ENCODE results near the gene WDR7. TPM values are rescaled to one million over a fixed set of nuclear protein-coding genes. Genes with fewer than 3 reads are reported as not detected.

The WDR7 gene
- total RNA-seq, 4 donors from 2014 or later, result 22.6 to 39.0 (median 31.2) TPM

DNA sequence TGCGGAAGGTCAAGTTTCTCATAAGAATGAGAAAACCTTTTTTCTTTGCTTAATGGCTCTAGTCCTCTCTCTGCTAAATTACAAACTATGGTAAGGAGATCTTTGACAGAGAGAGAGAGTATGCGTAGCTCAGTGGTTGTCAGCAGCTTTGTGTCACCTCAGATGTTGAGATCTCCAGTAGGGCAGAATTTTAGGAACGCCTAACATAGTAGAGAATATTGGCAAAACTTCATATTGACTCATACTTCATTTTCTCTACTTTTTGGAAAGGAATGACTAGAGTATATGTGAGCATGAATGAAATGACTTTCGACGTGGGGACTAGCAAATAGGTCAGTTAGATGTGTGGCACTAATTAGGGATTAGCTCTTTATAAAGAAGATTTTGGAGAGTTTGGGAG, 64.0 kb downstream of the WDR7 start:
- peaks cover 0 to 18% (median 0%) of the 10 kb centered on the region in 3 donors for H3K36me3 ChIP-seq
- no peak for TF ChIP-seq EP300 (IDR thresholded peaks at IDR 0.05)
- TF ChIP-seq POLR2A (IDR thresholded peaks at IDR 0.05), result no peak
- TF ChIP-seq, protein P1, sequence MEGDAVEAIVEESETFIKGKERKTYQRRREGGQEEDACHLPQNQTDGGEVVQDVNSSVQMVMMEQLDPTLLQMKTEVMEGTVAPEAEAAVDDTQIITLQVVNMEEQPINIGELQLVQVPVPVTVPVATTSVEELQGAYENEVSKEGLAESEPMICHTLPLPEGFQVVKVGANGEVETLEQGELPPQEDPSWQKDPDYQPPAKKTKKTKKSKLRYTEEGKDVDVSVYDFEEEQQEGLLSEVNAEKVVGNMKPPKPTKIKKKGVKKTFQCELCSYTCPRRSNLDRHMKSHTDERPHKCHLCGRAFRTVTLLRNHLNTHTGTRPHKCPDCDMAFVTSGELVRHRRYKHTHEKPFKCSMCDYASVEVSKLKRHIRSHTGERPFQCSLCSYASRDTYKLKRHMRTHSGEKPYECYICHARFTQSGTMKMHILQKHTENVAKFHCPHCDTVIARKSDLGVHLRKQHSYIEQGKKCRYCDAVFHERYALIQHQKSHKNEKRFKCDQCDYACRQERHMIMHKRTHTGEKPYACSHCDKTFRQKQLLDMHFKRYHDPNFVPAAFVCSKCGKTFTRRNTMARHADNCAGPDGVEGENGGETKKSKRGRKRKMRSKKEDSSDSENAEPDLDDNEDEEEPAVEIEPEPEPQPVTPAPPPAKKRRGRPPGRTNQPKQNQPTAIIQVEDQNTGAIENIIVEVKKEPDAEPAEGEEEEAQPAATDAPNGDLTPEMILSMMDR (IDR thresholded peaks at IDR 0.05), result no peak
- WGBS, 2 donors, result 62 to 86% methylated on average over 5 of the region's 5 CpGs
- no peak overlapping the region for H3K27ac ChIP-seq
- H3K4me1 ChIP-seq, result peaks cover 0 to 7% (median 0%) of the 10 kb centered on the region in 4 donors
- no peak overlapping the region for H3K4me3 ChIP-seq
- DNase-seq (ENCODE audit: low spot score in 2 of 2), result no peak
- H3K27me3 ChIP-seq, result no peaks in the 10 kb centered on the region
- no peaks in the 10 kb centered on the region for H3K9me3 ChIP-seq

DNA sequence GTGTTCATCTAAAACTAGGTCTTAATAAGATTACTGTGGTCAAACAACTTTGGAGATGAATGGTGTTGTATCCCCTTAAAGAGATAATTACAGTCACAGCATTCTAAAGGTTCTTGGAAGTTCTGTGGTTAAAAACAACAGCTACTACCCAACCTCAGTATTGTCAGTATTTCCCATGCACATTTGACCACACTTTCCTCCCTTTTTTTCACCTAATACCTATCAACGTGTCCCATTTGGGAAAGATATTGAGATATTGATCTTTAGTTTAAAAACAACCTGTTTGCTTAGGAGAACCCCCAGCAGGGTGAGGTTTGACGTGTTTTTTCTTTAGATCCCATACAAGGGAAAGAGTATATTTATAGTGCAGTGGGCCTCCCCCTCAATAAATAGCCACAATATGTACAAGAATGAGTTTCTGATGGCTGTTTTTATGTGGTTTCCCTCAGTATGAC, 65.6 kb downstream of the WDR7 start:
- WGBS, 2 donors, result 75 to 76% methylated on average over 2 of the region's 2 CpGs
- no peak for DNase-seq (ENCODE audit: low spot score in 2 of 2)
- Histone ChIP-seq H3K4me3 (no peak overlapping the region), H3K27me3 (no peaks in the 10 kb centered on the region), H3K9me3 (no peaks in the 10 kb centered on the region), H3K4me1 (peaks cover 0 to 7% (median 0%) of the 10 kb centered on the region in 4 donors), H3K36me3 (peaks cover 0 to 24% (median 0%) of the 10 kb centered on the region in 3 donors), H3K27ac (no peak overlapping the region)
- TF ChIP-seq, protein P1 (IDR thresholded peaks at IDR 0.05), result no peak
- TF ChIP-seq EP300 (IDR thresholded peaks at IDR 0.05) (no peak), POLR2A (IDR thresholded peaks at IDR 0.05) (no peak)

DNA sequence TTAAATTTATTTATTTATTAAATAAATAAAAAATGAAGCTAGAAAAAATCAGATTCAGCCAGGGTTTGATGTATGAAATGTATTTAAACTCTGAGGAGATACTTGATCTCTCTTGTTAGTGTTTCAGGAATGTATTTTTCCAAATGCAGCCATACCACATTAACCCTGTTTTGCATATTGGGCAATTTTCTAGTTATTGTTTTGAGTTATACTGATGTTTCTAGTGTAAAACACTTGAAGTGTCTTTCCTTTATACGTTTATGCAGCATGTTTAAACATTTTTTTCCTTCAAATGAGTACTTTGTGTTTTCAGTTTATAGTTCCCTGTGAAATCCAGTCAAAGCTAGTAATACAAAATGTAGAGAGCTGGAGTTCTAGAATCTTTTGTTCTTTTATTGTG, 69.9 kb downstream of the WDR7 start:
- H3K9me3 ChIP-seq, result peaks cover 0 to 6% (median 0%) of the 10 kb centered on the region in 4 donors
- H3K4me1 ChIP-seq, result no peaks in the 10 kb centered on the region
- WGBS, 2 donors, result 70 to 84% methylated on average over 1 of the region's 1 CpG
- DNase-seq (ENCODE audit: low spot score in 2 of 2), result no peak
- no peaks in the 10 kb centered on the region for H3K27me3 ChIP-seq
- TF ChIP-seq EP300 (IDR thresholded peaks at IDR 0.05) (no peak), POLR2A (IDR thresholded peaks at IDR 0.05) (no peak)
- TF ChIP-seq, protein P1 (IDR thresholded peaks at IDR 0.05), result no peak
- H3K27ac ChIP-seq, result no peak overlapping the region
- no peak overlapping the region for H3K4me3 ChIP-seq
- H3K36me3 ChIP-seq, result peaks cover 0 to 56% (median 0%) of the 10 kb centered on the region in 3 donors

DNA sequence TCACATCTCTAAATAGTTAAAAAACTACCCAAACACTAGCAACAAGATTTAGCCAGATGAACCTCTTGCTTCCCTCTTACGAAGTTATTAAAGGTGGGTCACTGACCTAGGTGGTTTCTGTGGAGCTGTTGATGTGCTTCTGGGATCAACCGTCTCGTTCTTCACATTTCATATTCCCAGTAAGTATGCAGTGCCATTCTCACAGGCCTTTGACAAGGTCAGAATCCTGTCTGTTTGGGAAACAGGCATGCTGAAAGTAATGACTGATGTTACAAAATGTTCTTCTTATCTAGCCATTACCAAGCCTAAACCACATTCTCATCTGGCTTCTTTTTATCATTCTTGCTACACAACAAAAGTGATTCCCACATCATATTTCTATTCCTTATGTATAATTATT, 70.3 kb downstream of the WDR7 start:
- H3K27me3 ChIP-seq, result no peaks in the 10 kb centered on the region
- no peak overlapping the region for H3K27ac ChIP-seq
- TF ChIP-seq POLR2A (IDR thresholded peaks at IDR 0.05) (no peak), EP300 (IDR thresholded peaks at IDR 0.05) (no peak)
- TF ChIP-seq, protein P1 (IDR thresholded peaks at IDR 0.05), result no peak
- DNase-seq (ENCODE audit: low spot score in 2 of 2), result no peak
- H3K4me3 ChIP-seq, result no peak overlapping the region
- peaks cover 0 to 6% (median 0%) of the 10 kb centered on the region in 4 donors for H3K9me3 ChIP-seq
- peaks cover 0 to 56% (median 0%) of the 10 kb centered on the region in 3 donors for H3K36me3 ChIP-seq
- no peaks in the 10 kb centered on the region for H3K4me1 ChIP-seq
- 85 to 90% methylated on average over 3 of the region's 3 CpGs for WGBS, 2 donors

DNA sequence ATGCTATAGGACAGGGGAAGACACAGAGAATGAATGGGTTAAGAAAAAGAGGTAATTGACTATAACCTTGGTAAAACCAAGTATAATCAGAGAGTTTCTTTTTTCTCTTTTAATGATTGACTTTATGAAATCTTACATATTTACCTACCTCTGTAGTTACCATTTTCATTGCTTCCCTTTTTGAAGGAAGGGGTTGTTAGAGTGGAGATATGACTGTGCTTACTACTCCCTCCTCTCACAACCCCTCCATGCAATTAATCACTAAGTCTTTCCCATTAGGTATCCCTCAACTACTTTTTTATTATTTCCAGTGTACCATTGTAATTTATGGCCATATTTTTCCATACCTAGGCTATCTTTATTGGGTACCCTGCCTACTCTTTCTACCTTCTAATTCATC, 71.4 kb downstream of the WDR7 start:
- no peak for DNase-seq (ENCODE audit: low spot score in 2 of 2)
- Histone ChIP-seq H3K9me3 (peaks cover 0 to 6% (median 0%) of the 10 kb centered on the region in 4 donors), H3K4me1 (no peaks in the 10 kb centered on the region), H3K27me3 (no peaks in the 10 kb centered on the region), H3K4me3 (no peak overlapping the region), H3K36me3 (peaks cover 0 to 65% (median 0%) of the 10 kb centered on the region in 3 donors), H3K27ac (no peak overlapping the region)
- no peak for TF ChIP-seq POLR2A (IDR thresholded peaks at IDR 0.05)
- TF ChIP-seq, protein P1 (IDR thresholded peaks at IDR 0.05), result no peak
- no peak for TF ChIP-seq EP300 (IDR thresholded peaks at IDR 0.05)
